Activated naive CD4-positive, alpha-beta T cell treated with anti-CD3 and anti-CD28 coated beads, Interleukin-2, amount 10 ng/mL, durations not matched to agents 7 days and 5 days (primary cell): ENCODE measurements around the gene BRPF1.
"Not testable (repeated sequence)": the region's sequence is repeated elsewhere in the genome, so short reads cannot be mapped to it uniquely, and the experiment has no call there.

Source experiments
- CTCF ChIA-PET: fragments of 350-600 bp; sonication (Branson Sonifier 250); formaldehyde crosslinking; loops from one replicate; lab custom pipeline; 2021; ENCODE audit warnings: antibody characterized with exemption; lab: Charles Lee
- DNase-seq: peaks from one replicate; pipeline ENCODE4 v3.0.0-alpha.2; 2020
- H3K27ac Mint-ChIP-seq: one replicate; pipeline ENCODE4 v1.8.0; 2021; ENCODE audit warnings: mild to moderate bottlenecking, moderate library complexity, mixed read lengths
- H3K27me3 Mint-ChIP-seq: one replicate; pipeline ENCODE4 v1.8.0; 2021; ENCODE audit warnings: mild to moderate bottlenecking, mixed read lengths
- H3K36me3 Mint-ChIP-seq: one replicate; pipeline ENCODE4 v1.8.0; 2021; ENCODE audit warnings: mixed read lengths
- H3K4me1 Mint-ChIP-seq: one replicate; pipeline ENCODE4 v1.8.0; 2021; ENCODE audit warnings: mixed read lengths
- H3K4me3 Mint-ChIP-seq: one replicate; pipeline ENCODE4 v1.8.0; 2021; ENCODE audit warnings: mild to moderate bottlenecking, moderate library complexity, mixed read lengths
- H3K9me3 Mint-ChIP-seq: one replicate; pipeline ENCODE4 v1.8.0; 2021; ENCODE audit warnings: mixed read lengths

BRPF1 gene

DNA sequence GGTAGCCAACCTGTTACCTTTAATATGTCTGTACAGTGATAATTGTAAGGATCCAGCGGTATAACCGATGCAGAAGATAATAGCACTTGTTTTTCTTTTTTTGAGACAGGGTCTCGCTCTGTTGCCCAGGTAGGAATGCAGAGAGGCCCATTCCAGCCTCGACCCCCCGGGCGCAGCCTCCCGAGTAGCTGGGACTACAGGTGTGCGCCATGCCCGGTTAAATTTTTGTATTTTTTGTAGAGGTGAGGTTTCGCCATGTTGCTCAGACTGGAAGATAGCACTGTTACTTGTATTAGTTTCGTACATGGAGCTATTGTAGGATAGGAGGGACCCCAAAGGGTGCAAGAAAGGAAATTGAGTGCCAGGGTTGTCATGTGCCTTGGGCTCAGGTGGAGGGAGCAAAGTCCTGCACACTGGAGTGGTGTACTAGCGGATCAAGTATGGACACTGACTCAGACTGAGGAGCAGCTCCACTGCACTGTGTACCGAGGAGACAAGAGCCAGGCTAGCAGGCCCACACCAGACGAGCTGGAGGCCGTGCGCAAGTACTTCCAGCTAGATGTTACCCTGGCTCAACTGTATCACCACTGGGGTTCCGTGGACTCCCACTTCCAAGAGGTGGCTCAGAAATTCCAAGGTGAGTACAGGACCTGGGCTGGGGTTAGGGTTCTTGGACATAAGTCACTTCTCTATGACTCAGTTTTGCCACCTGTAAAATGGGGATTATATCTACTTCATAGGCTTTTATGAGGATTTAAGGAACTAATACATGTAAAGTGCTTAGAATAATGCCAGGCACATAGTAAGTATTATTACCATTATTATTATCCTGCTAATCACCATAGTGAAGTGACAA lies 19.2 kb downstream of the BRPF1 start:
- H3K36me3 Mint-ChIP-seq, result peaks cover 59% of the 10 kb centered on the region
- CTCF ChIA-PET, result interaction anchor here (0.8 to 2.7 kb wide), 2 partner anchors 18 to 23 kb away, joined by 6 to 12 read pairs; no protein-coding TSS in a partner anchor

DNA sequence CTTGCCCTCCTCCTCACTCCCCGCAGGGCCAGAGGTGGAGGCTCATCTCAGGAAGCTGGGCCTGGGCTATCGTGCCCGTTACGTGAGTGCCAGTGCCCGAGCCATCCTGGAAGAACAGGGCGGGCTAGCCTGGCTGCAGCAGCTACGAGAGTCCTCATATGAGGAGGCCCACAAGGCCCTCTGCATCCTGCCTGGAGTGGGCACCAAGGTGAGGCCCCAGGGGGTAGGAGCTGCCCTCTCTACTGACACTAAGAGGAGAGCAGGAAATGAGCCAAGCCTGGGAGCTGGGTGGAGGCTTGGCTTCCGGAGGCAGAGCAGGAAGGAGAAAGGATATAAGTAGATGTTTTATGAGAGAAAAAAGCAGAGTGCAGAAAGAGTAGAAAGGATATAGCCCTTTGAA lies 23.1 kb downstream of the BRPF1 start:
- Mint-ChIP-seq H3K4me3 (peak overlapping the region; percentile 55), H3K4me1 (peaks cover 48% of the 10 kb centered on the region), H3K36me3 (peaks cover 55% of the 10 kb centered on the region), H3K9me3 (no peaks in the 10 kb centered on the region), H3K27me3 (no peaks in the 10 kb centered on the region), H3K27ac (peak overlapping the region; percentile 74)
- DNase-seq, result peak; percentile 34
- CTCF ChIA-PET, result interaction anchor here (1.9 kb wide), 1 partner anchor 27 kb away, joined by 6 read pairs; no protein-coding TSS in a partner anchor

More for the DNA sequence above, 19.2 kb downstream of the BRPF1 start:
- Mint-ChIP-seq H3K4me1 (peaks cover 60% of the 10 kb centered on the region), H3K27ac (peak overlapping the region; percentile 96), H3K27me3 (no peaks in the 10 kb centered on the region), H3K9me3 (no peaks in the 10 kb centered on the region), H3K4me3 (peak overlapping the region; percentile 92)
- DNase-seq, result no peak

DNA sequence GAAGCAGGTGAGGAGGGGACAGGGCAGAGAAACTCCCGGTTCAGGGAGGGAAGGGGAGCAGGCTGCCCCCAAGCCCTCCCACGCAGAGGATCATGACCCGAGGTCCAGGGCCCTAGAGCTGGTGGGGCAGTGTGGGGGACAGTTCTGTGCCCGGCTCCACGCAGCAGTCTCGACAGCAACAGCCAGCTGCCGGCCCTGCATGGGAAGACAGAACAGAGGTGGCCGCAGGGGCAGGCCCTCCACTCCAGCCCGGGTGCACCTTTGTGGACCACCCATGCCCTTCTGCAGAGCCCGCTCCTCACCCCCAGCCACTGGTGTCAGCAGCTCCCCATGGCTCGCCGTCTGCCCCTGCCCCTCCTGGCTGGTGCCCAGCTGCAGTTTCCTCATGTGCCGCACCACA lies 25.9 kb downstream of the BRPF1 start:
- H3K9me3 Mint-ChIP-seq, result no peaks in the 10 kb centered on the region
- H3K27ac Mint-ChIP-seq, result no peak overlapping the region
- CTCF ChIA-PET, result no interaction called here
- peaks cover 49% of the 10 kb centered on the region for H3K36me3 Mint-ChIP-seq
- peaks cover 23% of the 10 kb centered on the region for H3K4me1 Mint-ChIP-seq
- H3K4me3 Mint-ChIP-seq, result no peak overlapping the region
- no peak for DNase-seq
- H3K27me3 Mint-ChIP-seq, result no peaks in the 10 kb centered on the region

DNA sequence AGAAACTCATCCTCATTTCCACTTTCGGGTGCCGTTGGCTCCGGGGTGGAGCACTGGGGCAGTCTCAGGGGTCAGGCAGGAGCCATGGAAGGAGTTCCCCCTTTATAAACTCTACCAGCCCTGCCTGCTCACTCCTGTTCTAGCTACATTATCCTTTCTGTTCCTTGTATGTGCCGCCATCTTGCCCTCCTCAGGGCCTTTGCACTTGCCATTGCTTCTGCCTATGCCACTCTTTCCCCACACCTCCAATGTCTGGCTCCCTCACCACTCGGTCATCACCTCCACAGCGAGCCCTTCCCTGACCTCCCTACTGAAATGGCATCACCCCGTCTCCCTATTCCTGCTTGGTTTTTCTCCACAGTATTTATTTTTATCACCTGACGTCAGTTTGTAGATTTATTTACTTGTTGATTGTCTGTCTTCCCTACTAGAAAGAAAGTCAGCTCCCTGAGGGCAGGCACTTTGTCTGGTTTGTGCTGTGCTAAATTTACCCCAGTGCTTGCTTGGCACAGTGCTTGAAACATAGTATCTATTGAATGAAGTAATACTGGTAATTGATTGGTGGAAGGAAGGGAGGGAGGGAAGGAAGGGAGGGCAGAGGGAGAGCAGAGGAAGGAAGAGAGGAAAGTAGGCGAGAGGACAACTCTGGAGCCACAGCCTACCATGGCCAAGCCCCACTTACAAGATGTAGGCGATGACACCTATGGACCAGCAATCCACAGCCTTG lies 29.4 kb downstream of the BRPF1 start:
- CTCF ChIA-PET, result no interaction called here
- no peak for DNase-seq
- H3K9me3 Mint-ChIP-seq, result no peaks in the 10 kb centered on the region
- no peak overlapping the region for H3K27ac Mint-ChIP-seq
- H3K4me3 Mint-ChIP-seq, result no peak overlapping the region
- H3K27me3 Mint-ChIP-seq, result no peaks in the 10 kb centered on the region
- H3K4me1 Mint-ChIP-seq, result no peaks in the 10 kb centered on the region
- peaks cover 45% of the 10 kb centered on the region for H3K36me3 Mint-ChIP-seq

DNA sequence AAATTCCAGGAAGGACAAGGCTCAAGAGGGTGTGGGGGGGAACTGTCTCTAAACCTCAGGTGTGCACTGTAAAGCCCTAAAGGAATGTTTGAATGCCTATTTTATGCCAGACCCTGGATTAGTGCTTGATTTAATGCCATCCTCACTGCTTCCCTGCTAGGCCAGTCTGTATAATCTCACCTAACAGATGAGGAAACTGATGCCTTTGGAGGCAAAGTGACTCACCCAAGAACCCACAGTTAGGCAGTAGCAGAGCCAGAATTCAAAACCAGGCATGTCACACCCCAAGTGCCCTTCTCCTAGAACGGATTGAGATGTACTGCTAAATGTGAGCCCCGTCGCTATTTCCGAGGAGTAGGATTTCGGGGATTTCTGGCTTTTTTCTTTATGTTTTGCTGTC lies 30.4 kb downstream of the BRPF1 start:
- peaks cover 38% of the 10 kb centered on the region for H3K36me3 Mint-ChIP-seq
- no peak overlapping the region for H3K4me3 Mint-ChIP-seq
- no peaks in the 10 kb centered on the region for H3K4me1 Mint-ChIP-seq
- H3K9me3 Mint-ChIP-seq, result no peaks in the 10 kb centered on the region
- CTCF ChIA-PET, result no interaction called here
- no peak overlapping the region for H3K27ac Mint-ChIP-seq
- H3K27me3 Mint-ChIP-seq, result no peaks in the 10 kb centered on the region
- no peak for DNase-seq

DNA sequence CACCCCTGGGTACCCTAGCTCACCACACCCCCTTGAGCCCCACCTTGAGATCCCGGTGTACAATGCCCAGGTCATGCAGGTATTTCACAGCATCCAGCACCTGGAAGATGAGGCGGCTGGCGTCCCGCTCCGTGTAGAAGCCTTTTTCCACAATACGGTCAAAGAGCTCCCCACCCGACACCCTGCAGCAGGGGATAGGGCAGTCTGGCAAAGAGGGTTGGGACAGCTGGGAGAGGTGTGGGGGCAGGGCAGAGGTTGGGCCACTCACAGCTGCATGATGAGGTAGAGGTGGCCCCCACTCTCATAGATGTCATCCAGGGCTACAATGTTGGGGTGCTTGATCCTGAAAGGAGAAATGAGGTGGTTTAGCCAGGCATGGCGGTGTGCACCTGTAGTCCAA lies 31.3 kb downstream of the BRPF1 start:
- Mint-ChIP-seq H3K4me3 (no peak overlapping the region), H3K9me3 (no peaks in the 10 kb centered on the region), H3K4me1 (peaks cover 5% of the 10 kb centered on the region), H3K36me3 (peaks cover 37% of the 10 kb centered on the region), H3K27me3 (no peaks in the 10 kb centered on the region), H3K27ac (no peak overlapping the region)
- DNase-seq, result no peak
- CTCF ChIA-PET, result no interaction called here

DNA sequence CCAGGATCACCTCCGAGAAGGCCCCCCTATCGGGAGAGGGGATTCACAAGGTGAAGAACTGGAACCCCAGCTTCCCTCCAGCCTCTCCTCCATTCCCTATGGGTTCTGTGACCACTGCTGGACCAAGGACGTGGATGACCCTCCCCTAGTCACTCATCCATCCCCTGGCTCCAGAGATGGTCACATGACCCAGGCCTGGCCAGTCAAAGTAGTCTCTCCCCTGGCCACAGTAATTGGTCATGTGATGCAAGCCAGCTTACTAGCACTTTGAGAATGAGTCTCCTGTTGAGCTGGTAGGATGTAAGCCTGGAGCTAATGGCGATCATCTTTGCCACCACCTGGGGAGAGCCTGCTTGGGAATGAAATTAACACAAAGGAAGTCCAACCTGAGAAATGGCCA lies 34.3 kb downstream of the BRPF1 start:
- CTCF ChIA-PET, result no interaction called here

DNA sequence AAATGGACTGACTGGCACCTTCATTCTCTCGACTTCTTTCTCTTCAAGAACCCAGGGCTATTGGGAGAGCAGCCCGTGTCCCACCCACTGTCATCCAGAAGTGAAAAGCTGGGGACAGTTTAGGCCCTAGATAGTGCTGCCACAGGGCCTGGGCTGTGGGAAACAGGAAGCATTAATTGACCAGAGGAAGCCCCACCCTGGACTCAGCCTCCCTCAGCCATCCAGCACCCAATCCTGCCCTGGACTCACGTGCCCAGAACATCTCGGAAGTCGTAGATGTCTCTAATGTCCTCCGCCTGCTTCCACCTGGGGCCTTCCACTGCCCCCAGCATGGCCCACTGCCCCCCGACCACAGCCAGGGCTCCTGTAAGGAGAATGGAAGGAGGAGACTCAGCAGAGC lies 35.9 kb downstream of the BRPF1 start:
- H3K9me3 Mint-ChIP-seq, result no peaks in the 10 kb centered on the region
- no peak overlapping the region for H3K27ac Mint-ChIP-seq
- H3K4me3 Mint-ChIP-seq, result no peak overlapping the region
- no peak for DNase-seq
- CTCF ChIA-PET, result interaction anchor here (1.5 kb wide), 1 partner anchor 14 kb away, joined by 3 read pairs; no protein-coding TSS in a partner anchor
- peaks cover 31% of the 10 kb centered on the region for H3K4me1 Mint-ChIP-seq
- H3K27me3 Mint-ChIP-seq, result peaks cover 13% of the 10 kb centered on the region
- H3K36me3 Mint-ChIP-seq, result peaks cover 18% of the 10 kb centered on the region

More for the DNA sequence above, 34.3 kb downstream of the BRPF1 start:
- H3K9me3 Mint-ChIP-seq, result no peaks in the 10 kb centered on the region
- H3K36me3 Mint-ChIP-seq, result peaks cover 22% of the 10 kb centered on the region
- peaks cover 30% of the 10 kb centered on the region for H3K4me1 Mint-ChIP-seq
- H3K27ac Mint-ChIP-seq, result no peak overlapping the region
- H3K4me3 Mint-ChIP-seq, result no peak overlapping the region
- peaks cover 11% of the 10 kb centered on the region for H3K27me3 Mint-ChIP-seq
- DNase-seq, result no peak

DNA sequence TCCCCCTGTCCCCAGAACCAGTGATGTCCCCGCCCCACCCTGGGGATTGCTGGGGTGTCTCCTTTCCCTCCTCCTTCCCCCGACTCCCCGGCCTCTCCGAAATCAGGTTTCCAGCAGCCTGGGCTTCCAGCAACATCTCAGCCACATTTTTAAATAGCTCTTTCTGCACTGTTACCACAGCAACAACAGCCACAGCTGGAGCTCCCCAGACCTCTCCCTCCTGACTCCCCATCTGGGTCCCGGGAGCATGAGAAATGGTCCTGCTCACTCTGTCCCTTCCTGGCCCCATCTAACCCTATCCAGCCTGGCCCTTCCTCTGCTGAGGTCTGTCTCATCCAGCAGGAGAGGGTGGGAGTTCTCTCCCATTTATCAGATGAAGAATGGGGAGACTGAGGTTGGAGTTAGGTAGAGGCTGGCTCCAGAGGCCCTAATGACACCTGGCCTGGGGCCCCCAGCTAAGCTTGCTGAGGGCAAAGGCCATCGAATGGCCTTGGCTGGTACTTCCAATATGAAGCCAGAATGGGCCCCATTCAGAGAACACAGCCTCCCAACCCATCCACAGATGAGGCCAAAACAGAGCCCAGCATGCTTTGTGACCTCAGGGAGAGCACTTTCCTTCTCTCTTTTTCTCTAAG lies 36.7 kb downstream of the BRPF1 start:
- DNase-seq, result no peak
- H3K36me3 Mint-ChIP-seq, result peaks cover 18% of the 10 kb centered on the region
- no peaks in the 10 kb centered on the region for H3K9me3 Mint-ChIP-seq
- CTCF ChIA-PET, result no interaction called here
- no peak overlapping the region for H3K27ac Mint-ChIP-seq
- peaks cover 17% of the 10 kb centered on the region for H3K27me3 Mint-ChIP-seq
- H3K4me1 Mint-ChIP-seq, result peaks cover 31% of the 10 kb centered on the region
- H3K4me3 Mint-ChIP-seq, result no peak overlapping the region

DNA sequence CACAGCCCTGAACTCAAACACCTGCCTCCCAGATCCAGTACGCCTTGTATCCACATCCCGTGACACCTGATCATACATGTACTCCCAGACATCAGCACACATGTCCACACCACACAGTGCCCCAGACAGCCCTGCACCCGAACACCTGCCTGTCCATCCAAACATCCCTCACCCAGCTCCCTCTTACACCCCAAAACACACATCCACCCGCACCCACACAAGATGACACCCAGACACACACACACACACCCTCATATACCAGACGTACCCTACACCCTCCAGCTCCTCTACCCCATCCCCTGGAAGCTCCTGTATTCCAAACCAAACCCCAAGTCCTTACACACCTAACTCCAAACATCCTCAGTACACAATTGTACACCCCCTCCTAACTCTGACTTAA lies 37.5 kb downstream of the BRPF1 start:
- CTCF ChIA-PET, result no interaction called here
- Mint-ChIP-seq H3K27ac (peak overlapping the region; percentile 42), H3K4me3 (peak overlapping the region; percentile 67), H3K36me3 (peaks cover 16% of the 10 kb centered on the region), H3K9me3 (no peaks in the 10 kb centered on the region), H3K4me1 (peaks cover 31% of the 10 kb centered on the region), H3K27me3 (peaks cover 17% of the 10 kb centered on the region)
- no peak for DNase-seq

DNA sequence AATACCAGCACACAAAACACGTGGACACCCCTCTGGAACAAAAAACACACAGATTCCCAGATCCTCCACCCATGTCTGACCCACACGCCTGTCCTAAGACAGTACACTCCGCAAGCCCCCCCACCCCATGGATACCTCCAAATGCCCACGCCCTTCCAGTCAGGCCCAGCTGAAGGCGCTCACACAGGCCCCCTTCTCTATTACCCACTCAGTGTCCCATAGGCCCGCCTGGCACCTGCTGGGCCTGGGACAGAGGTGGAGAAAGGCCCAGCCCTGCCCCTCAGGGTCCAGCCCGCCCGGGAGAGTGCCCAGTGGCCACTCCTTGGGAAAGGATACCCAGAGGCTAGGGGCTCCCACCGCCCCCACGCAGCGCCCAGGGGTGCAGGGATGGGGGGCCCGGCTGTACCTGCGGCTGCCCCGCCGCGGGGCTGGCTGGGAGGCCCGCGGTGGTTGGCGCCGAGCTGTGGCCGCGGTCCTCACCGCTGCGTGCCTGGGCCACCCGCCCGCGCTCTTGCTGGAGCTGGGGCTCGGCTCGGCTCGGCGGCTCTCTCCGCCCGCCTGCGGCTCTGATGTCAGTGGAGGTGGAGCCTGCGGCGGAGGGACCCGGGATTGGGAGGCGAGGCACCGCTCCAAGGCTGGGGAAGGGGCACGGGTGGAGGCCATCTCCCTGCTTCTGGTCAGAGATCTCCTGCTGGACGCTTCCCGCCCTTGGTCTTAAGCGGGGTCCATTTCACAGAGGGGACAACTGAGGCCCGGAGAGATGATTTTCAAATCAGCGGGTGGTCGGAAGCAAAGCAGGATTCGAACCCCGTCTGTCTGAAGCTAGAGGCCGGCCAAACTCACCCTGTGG lies 38.1 kb downstream of the BRPF1 start, which contains the start of gene CAMK1:
Gene CAMK1, minus strand, starts transcription at position 522 of the 850 bp plus-strand sequence. CDS start 2,198 bp downstream, outside the sequence.
- Mint-ChIP-seq H3K27me3 (peaks cover 17% of the 10 kb centered on the region), H3K4me1 (peaks cover 31% of the 10 kb centered on the region), H3K4me3 (peak within 1 kb of the TSS; percentile 67), H3K36me3 (peaks cover 16% of the 10 kb centered on the region), H3K27ac (peak within 1 kb of the TSS; percentile 42), H3K9me3 (no peaks in the 10 kb centered on the region)
- CTCF ChIA-PET, result interaction anchor here (0.7 to 0.9 kb wide), 2 partner anchors 13 to 17 kb away, joined by 3 read pairs; no protein-coding TSS in a partner anchor
- peak; percentile 79 for DNase-seq

DNA sequence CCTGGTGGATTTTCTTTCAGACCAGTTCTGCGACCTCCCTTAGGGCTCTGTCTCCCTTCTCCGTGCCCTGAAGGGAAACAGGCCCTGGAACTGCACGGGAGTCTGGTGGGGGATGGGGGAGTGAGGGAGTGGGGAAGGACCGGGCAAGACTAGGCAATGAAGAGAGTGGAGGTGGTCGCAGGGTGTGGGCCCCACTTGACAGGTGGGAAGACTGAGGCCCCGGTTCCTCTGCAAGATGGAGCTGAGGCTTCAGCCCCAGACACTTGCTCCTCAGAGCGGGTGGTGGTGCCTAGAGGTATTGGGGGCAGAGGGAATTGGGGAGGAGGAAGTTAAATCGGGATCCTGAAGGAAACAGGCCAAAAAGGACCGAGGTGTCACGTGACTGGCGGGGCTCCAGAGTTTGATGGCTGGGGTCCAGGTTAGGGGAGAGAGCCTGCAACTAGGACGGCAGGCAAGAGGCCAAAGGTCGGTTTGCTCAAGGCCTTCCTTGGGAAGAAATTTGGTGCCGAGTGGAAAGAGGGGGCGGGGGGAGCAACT lies 38.8 kb downstream of the BRPF1 start:
- Mint-ChIP-seq H3K36me3 (peaks cover 12% of the 10 kb centered on the region), H3K4me1 (peaks cover 31% of the 10 kb centered on the region), H3K27ac (no peak overlapping the region), H3K4me3 (peak overlapping the region; percentile 67), H3K27me3 (peaks cover 17% of the 10 kb centered on the region), H3K9me3 (no peaks in the 10 kb centered on the region)
- CTCF ChIA-PET, result interaction anchor here (0.7 to 0.9 kb wide), 2 partner anchors 12 to 18 kb away, joined by 3 read pairs; no protein-coding TSS in a partner anchor
- no peak for DNase-seq

DNA sequence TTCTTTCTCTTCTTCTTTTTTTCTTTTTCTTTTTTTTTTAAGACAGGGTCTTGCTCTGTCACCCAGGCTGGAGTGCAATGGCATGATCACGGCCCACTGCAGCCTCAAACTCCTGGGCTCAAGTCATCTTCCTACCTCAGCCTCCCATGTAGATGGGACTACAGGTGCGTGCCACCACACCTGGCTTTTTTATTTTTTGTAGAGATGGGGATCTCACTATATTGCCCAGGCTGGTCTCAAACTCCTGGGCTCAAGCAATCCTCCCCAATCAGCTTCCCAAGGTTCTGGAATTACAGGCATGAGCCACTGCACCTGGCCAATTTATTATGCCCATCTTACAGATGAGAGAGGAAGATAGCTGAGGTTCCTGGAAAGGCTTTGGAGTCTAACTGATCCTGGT lies 39.5 kb downstream of the BRPF1 start:
- CTCF ChIA-PET, H3K36me3 Mint-ChIP-seq, H3K9me3 Mint-ChIP-seq, DNase-seq, H3K27ac Mint-ChIP-seq: not testable (repeated sequence)
- Mint-ChIP-seq H3K4me1 (peaks cover 31% of the 10 kb centered on the region), H3K27me3 (peaks cover 17% of the 10 kb centered on the region), H3K4me3 (peak overlapping the region; percentile 48)
